Sigmoid colon (tissue), 7 donors: Measurements from ENCODE around the gene IL15. TPM values are rescaled to one million over a fixed set of nuclear protein-coding genes. Genes with fewer than 3 reads are reported as not detected.

Source experiments
- DNase-seq: peaks from one replicate; pipeline ENCODE4 v3.0.0-alpha.2; 2019
- H3K27ac ChIP-seq, 4 donors: fragments of 200-600 bp; sonication (generic); one replicate each; pipeline ENCODE4 v1.5.1; 2016 to 2019; ENCODE audit warnings: mild to moderate bottlenecking in 1 of 4
- H3K27me3 ChIP-seq, 3 donors: fragments of 200-600 bp; sonication (generic); one replicate each; pipeline ENCODE4 v1.5.1; 2019; ENCODE audit warnings: mild to moderate bottlenecking in 1 of 3
- H3K36me3 ChIP-seq, 4 donors: fragments of 200-600 bp; sonication (generic); one replicate each; pipeline ENCODE4 v1.5.1; 2016 to 2019
- H3K4me1 ChIP-seq, 4 donors: fragments of 200-600 bp; sonication (generic); one replicate each; pipeline ENCODE4 v1.5.1; 2017 to 2019
- H3K4me3 ChIP-seq, 4 donors: fragments of 200-600 bp; sonication (generic); one replicate each; pipeline ENCODE4 v1.5.1; 2017 to 2019; ENCODE audit warnings: mild to moderate bottlenecking in 2 of 4, moderate library complexity in 1 of 4
- H3K9me3 ChIP-seq, 4 donors: fragments of 200-600 bp in 3 of 4; sonication (generic) in 3 of 4; one replicate each; pipeline versions ENCODE4 v1.5.1 to v1.6.1; 2013 to 2019
- CTCF ChIP-seq, 4 experiments: fragments of 450-650 bp in 3 of 4; fragments of 200-600 bp in 1 of 4; IDR thresholded peaks; one replicate each; pipeline ENCODE4 v1.5.1; 2016 to 2019; ENCODE audit warnings: antibody characterized with exemption in 4 of 4, mild to moderate bottlenecking in 3 of 4, moderate library complexity in 2 of 4
- EP300 ChIP-seq, 4 donors: sonication (generic); formaldehyde crosslinking; IDR thresholded peaks; one replicate each; pipeline ENCODE4 v1.6.1; 2017; ENCODE audit warnings: antibody characterized with exemption in 4 of 4
- POLR2A ChIP-seq, 2 donors: fragments of 450-650 bp; IDR thresholded peaks; one replicate each; pipeline ENCODE4 v1.6.1; 2016; ENCODE audit warnings: antibody characterized with exemption in 2 of 2, mild to moderate bottlenecking in 2 of 2, moderate library complexity in 2 of 2
- POLR2AphosphoS5 ChIP-seq, 4 donors: sonication (generic); formaldehyde crosslinking; IDR thresholded peaks; one replicate each; pipeline ENCODE4 v1.6.1; 2017; ENCODE audit warnings: antibody characterized with exemption in 4 of 4
- WGBS, 2 donors: extraction: QIAGEN DNeasy Blood & Tissue Kit; methylation state at CpG; one replicate each; pipeline ENCODE4 v1.1.7; 2013; 5-methylcytosine and 5-hydroxymethylcytosine counted together
- intact Hi-C: fragments of 100-400 bp; cut with DNase I; formaldehyde crosslinking; loops from one replicate; pipeline ENCODE4 v1.15.1; 2023
- polyA plus RNA-seq, 3 donors: library from polyadenylated mRNA; stranded (reverse); fragments of 200-250 nt; gene quantifications; one replicate each; pipeline ENCODE4 v1.2.3, GENCODE V29; 2013
- total RNA-seq, 4 donors: library from RNA; depleted of rRNA; stranded (reverse); fragments of >200 nt; gene quantifications; one replicate each; pipeline ENCODE4 v1.1.0, GENCODE V29; 2016
- donor health status: healthy with polysubstance abuse.
- donor health status: Bipolar disorder and iron deficiency.
- donor health status: healthy.

Gene IL15
- total and polyA plus RNA-seq, 7 donors, result 5.9 to 16.1 (median 6.5) TPM

- Histone ChIP-seq H3K36me3 (no peaks in the 10 kb centered on the region), H3K4me1 (peaks cover 0 to 11% (median 5%) of the 10 kb centered on the region in 4 donors), H3K4me3 (no peak overlapping the region), H3K27ac (no peak overlapping the region), H3K9me3 (no peaks in the 10 kb centered on the region), H3K27me3 (no peaks in the 10 kb centered on the region)
- 83 to 87% methylated on average over 2 of the region's 2 CpGs for WGBS, 2 donors
- no peak for DNase-seq
- TF ChIP-seq CTCF (IDR thresholded peaks at IDR 0.05), result no peak
- no peak for TF ChIP-seq POLR2AphosphoS5 (IDR thresholded peaks at IDR 0.05)
- TF ChIP-seq POLR2A (IDR thresholded peaks at IDR 0.05), result no peak
- TF ChIP-seq EP300 (IDR thresholded peaks at IDR 0.05), result no peak
- intact Hi-C loops, result no loop called here
These were observed 21.9 kb downstream of the IL15 start for GRCh38 chr4:141658309-141658708.

- TF ChIP-seq POLR2A (IDR thresholded peaks at IDR 0.05), result no peak
- TF ChIP-seq EP300 (IDR thresholded peaks at IDR 0.05), result no peak
- TF ChIP-seq CTCF (IDR thresholded peaks at IDR 0.05), result no peak
- TF ChIP-seq POLR2AphosphoS5 (IDR thresholded peaks at IDR 0.05), result no peak
- Histone ChIP-seq H3K27me3 (no peaks in the 10 kb centered on the region), H3K27ac (no peak overlapping the region), H3K36me3 (no peaks in the 10 kb centered on the region), H3K4me1 (peaks cover 0 to 4% (median 0%) of the 10 kb centered on the region in 4 donors), H3K9me3 (no peaks in the 10 kb centered on the region), H3K4me3 (no peak overlapping the region)
- WGBS, 2 donors, result 77 to 81% methylated on average over 1 of the region's 1 CpG
- intact Hi-C loops, result no loop called here
- no peak for DNase-seq
These were observed 23.2 kb downstream of the IL15 start for GRCh38 chr4:141659539-141659938.

- WGBS, 2 donors, result 71 to 72% methylated on average over 1 of the region's 1 CpG
- no peak overlapping the region for H3K27ac ChIP-seq
- no peaks in the 10 kb centered on the region for H3K4me1 ChIP-seq
- no peaks in the 10 kb centered on the region for H3K27me3 ChIP-seq
- H3K4me3 ChIP-seq, result no peak overlapping the region
- TF ChIP-seq POLR2AphosphoS5 (IDR thresholded peaks at IDR 0.05) (no peak), EP300 (IDR thresholded peaks at IDR 0.05) (no peak), POLR2A (IDR thresholded peaks at IDR 0.05) (no peak), CTCF (IDR thresholded peaks at IDR 0.05) (no peak)
- no peak for DNase-seq
- intact Hi-C loops, result no loop called here
- H3K36me3 ChIP-seq, result no peaks in the 10 kb centered on the region
- no peaks in the 10 kb centered on the region for H3K9me3 ChIP-seq
These were observed 24.5 kb downstream of the IL15 start for GRCh38 chr4:141660880-141661279.

GRCh38 chr4:141668200-141668910 is 32.0 kb downstream of the IL15 start:
- Histone ChIP-seq H3K4me3 (no peak overlapping the region), H3K9me3 (no peaks in the 10 kb centered on the region), H3K27ac (no peak overlapping the region), H3K4me1 (no peaks in the 10 kb centered on the region), H3K27me3 (no peaks in the 10 kb centered on the region), H3K36me3 (no peaks in the 10 kb centered on the region)
- no peak for DNase-seq
- no peak for TF ChIP-seq CTCF (IDR thresholded peaks at IDR 0.05)
- TF ChIP-seq POLR2A (IDR thresholded peaks at IDR 0.05), result no peak
- 88 to 90% methylated on average over 3 of the region's 3 CpGs for WGBS, 2 donors
- intact Hi-C loops, result no loop called here

- H3K27me3 ChIP-seq, result no peaks in the 10 kb centered on the region
- intact Hi-C loops, result no loop called here
- TF ChIP-seq POLR2AphosphoS5 (IDR thresholded peaks at IDR 0.05), result no peak
- no peak for TF ChIP-seq CTCF (IDR thresholded peaks at IDR 0.05)
- TF ChIP-seq POLR2A (IDR thresholded peaks at IDR 0.05), result no peak
- TF ChIP-seq EP300 (IDR thresholded peaks at IDR 0.05), result no peak
- H3K27ac ChIP-seq, result no peak overlapping the region
- DNase-seq, result no peak
- H3K36me3 ChIP-seq, result no peaks in the 10 kb centered on the region
- H3K9me3 ChIP-seq, result no peaks in the 10 kb centered on the region
- 83 to 98% methylated on average over 1 of the region's 1 CpG for WGBS, 2 donors
- no peaks in the 10 kb centered on the region for H3K4me1 ChIP-seq
- no peak overlapping the region for H3K4me3 ChIP-seq
These were observed 33.1 kb downstream of the IL15 start for GRCh38 chr4:141669501-141669900.
